Activated CD4-positive, CD25-positive, alpha-beta regulatory T cell treated with anti-CD3 and anti-CD28 coated beads, Interleukin-2, amount 50 U/mL, for 24 hours (primary cell): ENCODE measurements around the gene PRPSAP1.

Experiments used
- ATAC-seq, 2 donors: fragments of 150-1000 bp; cut with Tn5 transposase; one replicate each; pipeline ENCODE4 v1.10.0; 2021; ENCODE audit warnings: mild to moderate bottlenecking in 1 of 2, moderate library complexity in 1 of 2

The PRPSAP1 gene, protein sequence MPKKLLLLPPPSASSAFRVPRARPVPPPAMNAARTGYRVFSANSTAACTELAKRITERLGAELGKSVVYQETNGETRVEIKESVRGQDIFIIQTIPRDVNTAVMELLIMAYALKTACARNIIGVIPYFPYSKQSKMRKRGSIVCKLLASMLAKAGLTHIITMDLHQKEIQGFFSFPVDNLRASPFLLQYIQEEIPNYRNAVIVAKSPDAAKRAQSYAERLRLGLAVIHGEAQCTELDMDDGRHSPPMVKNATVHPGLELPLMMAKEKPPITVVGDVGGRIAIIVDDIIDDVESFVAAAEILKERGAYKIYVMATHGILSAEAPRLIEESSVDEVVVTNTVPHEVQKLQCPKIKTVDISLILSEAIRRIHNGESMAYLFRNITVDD

DNA sequence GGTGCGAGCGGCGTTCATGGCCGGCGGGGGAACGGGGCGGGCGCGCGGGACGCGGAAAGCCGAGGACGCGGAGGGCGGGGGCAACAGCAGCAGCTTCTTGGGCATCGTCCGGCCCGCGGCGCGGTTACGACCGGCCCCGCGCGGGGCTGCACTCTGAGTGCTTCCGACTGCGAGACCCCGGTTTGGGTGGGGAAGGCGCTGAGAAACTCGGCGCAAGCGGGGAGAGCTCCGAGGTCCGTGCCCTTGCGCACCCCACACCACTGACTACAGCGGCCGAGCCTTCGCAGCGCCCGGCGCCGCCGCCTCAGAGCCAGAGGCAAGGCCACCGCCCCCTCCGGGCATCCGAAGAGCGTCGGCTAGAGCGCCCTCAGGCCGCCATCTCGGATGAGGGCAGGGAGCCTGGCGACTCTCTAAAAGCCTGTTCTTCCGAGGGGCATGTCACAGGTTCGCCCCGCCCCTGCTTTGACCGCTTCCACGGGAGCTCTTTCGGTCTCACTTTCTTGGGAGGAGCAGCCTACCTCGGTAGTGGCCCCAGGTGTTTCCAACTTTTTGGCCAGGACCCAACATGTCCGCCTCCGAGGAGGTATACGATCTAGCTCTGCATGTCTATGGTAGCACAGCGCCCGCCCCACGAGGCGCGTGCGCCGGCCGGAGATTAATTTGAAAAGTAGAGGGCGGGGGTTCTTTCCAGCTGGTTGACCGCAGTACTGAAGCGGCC, at the start of gene PRPSAP1:
TSS of gene PRPSAP1 (minus strand) at position 318 of the 718 bp plus-strand sequence. CDS start at position 105, 213 bp downstream.
- peak; percentile 96 to 97 for ATAC-seq

DNA sequence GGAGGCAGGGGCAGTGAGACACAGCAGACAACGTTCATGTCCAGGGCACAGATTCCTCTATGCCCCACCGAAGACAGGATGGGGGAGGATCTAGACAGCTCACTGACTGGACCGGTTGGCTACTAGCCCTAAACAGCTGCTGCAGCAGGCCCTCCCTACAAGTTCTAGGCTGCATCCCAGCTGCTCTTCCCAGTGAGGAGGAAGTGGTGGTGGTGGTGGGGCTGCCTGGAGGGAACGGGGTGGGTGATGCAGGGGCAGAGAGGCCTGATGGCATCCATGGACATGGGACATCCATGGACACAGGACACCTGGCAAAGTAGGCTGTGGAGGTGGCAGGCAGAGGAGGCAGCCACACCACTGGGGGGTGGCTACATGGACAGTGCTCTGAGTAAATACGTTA, 49.0 kb upstream of the PRPSAP1 start:
- ATAC-seq = no peak

DNA sequence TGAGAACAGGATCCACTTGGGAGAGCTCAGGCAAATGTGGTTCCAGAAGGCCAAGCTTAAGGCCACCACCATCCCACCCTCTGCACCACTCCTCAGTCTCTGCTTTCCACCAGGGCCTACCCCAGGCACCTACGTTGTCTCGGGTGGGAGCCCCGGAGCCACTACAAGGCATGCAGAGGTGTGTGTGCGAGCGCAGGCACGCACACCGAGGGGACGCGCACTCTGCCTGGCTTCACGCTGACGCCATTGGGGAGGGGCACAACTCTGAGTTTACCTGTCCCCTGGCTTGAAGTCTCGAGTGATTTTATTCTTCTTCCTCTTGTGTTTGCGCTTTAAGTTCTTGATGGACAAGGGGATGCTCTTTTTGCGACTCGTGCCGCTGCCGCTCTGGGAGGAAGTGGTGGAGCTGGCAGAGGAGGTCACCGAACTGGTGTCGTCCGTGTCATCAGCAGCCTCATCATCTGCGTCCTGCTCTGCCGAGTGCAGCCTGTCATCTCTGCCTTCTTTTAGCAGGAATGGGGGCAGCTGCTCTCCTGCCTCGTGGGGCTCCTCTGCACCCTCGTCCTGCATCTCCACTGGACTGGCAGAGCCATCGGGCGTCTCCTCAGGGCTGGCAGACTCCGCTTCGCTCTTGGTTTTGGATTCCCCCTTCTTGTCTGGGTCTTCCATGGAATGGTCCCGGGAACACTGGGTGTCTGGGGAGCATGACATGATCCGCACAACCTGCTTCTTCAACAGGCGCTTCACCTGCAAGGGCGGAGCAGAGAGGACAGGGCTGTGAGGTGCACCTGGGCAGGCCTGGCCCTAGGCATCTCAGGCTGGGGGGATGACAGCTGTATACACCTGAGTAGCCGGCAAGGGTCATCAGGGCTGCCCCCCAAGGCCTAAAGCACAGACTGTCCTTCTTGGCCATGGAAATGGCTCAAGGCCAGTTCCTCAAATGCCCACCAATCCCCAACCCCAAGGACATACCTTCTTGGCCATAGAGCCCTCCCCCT, 45.8 kb upstream of the PRPSAP1 start:
- ATAC-seq = no peak

DNA sequence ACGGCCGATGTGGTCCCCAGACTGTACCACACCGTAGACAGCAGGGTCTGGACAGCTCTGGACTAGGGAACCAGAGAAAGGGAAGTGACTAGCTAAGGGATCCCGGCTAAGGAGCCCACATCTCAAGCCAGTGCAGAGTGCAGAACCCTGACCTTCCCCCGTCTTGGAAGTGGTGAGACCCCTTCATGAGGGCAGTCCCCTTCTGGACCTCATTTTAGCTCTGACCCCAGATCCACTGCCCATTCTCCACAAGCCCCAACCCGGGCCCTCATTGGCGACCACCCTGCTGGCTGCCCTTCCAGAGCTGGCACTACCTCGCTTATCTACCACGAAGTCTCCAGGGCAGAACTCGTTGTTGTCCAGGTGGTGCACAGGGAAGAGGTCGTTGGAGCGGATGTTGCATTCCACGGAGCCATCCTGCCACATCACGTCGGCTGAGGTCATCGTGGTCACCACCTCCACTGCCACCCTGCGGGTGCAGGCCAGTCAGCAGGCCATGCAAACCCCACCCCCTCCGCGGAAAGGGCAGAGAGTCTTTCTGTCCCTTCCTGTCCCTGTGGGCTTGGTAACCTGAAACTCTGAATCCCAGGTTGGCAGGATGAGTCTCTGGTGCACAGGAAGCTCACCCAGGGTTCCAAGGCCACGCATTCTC, 44.9 kb upstream of the PRPSAP1 start:
- ATAC-seq = peak in 1 of 2 donors; percentile 19

DNA sequence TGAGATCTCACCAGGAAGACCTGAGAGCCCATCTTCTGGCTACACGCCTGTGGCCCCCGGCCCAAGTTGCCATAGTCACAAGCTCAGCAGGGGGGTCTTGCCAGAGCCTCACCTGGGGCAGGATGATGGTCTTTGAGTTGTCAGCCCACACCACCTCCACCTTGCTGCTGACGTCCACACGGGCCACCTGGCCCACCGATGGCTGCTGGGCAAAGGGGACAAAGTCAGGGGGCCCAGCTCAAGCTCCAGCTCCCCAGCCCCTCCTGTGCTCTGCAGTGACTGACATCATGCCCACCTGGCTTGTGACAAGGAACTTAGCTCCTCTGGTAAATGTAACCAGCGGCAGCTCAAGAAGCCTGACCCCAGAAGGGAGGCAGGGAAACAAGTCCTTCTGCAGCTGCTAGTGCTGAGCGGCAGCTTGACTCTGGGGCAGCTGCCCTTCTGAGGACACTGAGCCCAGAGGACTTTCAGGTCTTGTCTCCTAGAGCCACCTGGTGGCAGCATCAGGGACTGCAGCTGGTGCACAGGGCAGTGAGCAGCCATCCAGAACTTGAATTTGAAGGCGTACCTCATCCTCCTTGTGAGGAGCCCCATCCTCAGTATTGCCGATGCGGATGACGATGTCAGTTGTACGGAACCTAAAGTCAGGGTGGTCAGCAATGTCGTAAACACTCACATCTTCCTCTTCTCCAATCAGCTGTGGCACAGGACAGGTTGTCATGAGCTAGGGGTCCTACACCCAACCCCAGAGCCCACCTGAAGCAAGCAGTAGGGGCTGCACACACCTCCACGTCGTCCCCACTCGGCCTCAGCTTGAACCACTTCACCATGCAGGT, 44.2 kb upstream of the PRPSAP1 start:
- ATAC-seq = peak; percentile 80 to 88

DNA sequence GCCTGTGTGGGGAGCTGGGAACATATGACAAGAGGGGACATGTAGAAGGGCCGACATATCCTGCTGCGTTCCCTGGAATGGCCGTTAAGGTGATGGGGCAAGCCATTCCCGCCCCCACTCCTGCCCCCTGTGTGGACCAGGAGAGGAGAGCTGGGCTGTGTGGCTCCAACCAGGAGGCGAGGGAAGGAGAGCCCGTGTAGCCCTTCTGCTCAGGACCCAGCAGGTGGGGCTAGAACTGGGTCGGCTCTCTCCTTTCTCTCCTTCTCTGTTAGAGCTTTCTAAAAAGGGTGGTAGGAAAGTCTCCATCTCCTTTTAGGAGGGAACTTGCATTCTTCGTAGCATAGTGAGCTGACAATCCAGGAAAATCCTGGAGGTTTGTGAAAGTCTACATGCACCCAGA, 43.5 kb upstream of the PRPSAP1 start:
- ATAC-seq = no peak

DNA sequence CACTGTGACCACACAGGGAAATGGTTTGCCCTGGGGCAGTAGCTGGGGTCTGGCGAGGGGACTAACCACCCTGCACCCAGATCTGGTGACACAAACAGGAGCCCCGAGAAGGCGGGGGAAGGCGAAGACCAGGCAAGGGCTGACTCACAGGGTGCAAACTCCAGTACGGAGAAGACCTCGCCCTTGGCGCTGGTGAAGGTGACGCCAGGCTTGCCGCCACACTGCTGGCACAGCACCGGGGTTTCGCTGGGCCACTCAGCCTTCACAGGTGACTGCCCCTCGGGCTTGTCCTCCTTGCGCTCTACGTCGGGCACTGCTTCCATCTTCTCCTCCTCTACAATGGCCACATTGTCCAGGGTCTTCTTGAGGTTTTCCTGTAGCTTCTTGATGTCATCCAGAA, 42.3 kb upstream of the PRPSAP1 start:
- no peak for ATAC-seq

DNA sequence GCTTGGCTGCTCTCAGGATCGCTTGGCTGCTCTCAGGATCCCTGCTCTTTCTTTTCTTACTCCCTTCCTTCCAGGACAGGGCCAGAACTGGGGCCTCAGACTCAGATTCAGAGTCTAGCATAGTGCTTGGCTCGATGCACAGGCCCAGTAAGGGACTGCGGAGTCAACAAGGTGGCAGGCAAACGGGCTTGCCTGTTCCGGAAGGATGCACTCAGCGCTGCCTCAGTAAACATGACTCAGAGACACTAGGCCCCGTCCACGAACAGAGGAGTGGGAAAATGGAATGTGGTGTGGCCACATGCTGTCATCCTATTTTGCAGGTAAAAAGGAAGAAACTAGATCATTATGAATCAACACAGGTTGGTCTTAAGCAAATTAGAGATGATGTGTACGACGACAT, 40.5 kb upstream of the PRPSAP1 start:
- ATAC-seq = no peak

DNA sequence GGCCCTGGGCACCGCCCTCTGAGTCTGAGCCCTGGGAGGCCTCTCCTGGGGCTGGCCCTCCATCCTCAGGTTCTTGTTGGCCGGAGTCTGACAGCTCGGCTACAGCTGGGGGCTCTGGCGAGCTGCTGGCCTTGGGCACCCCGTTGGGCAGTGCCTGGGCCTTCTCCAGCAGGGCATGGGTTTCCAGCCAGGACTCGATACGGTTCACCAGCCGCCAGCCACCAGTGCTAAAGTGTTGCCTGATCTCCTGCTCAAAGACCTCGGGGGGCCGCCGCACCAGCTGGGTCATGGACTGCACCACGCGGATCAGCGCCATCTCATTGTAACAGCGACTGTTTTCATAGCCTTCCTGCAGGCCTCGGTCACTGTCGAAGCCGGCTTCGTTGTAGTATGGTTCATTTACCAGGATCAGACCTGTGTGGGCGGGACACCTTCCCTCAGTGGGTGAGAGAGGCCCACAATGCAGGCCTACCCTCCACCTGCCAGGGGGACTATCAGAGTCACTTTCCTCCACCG, 37.5 kb upstream of the PRPSAP1 start:
- ATAC-seq = no peak

DNA sequence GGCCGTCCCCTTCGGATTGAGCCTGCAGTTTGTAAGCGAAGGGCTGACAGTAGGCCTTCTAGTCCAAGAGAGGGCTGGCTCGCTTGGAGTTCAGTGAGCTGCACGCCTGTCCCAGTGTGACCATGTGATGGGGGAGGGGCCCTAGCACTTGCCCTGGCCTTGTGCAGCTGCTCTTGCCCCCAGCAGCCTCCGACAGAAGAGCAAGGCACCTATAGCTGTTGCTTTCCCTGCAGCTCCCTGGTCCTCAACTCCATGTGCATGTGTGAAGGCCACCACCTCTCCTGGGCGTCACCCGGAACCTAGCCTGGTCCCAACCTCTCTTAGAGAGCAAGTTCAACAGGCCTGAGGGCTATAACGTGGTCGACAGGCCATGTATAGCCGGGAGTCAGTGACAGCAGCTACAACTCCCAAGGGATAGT, 36.3 kb upstream of the PRPSAP1 start:
- ATAC-seq = no peak

DNA sequence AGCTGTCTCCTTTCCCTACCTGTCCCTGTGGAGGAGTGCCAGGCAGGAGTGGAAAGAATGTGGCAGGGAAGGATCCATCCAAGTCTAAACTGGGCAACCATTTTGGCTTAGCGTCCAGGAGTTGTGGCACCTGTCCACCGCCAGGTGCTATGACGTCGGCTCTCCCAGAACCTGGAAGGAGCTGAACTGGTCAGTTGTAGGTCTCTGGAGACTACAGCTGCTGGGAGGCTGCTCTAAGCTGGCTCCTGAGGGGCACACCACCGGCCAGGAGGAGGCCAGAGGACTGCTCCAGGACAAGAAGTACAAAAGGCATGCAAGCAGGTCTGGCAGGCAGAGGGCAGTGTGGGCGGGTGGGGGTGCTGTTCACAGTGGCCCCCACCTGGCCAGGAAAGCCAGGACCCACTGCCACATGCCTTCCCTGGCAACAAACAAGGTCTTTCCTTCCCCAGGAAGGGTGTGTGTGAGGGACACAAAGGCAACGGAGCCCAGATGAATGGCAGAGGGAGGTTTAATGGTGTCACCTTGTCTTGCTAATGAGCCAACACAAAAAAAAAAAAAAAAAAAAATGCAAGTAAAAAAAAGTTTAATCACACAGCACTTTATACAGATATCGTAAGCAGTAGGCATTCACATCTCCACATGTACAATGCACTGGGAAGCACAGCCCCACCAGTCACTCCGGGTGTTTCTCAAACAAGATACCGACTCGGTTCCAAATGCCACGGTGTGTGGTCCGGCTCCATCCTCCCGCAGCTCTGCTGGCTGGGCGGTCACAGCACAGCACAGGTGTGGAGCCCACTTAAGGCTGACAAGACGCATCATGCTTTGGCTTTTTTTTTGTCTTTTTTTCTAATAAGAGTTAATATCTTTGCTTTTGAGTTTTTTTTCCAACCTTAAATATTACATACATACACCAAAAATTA, 35.5 kb upstream of the PRPSAP1 start:
- no peak for ATAC-seq

DNA sequence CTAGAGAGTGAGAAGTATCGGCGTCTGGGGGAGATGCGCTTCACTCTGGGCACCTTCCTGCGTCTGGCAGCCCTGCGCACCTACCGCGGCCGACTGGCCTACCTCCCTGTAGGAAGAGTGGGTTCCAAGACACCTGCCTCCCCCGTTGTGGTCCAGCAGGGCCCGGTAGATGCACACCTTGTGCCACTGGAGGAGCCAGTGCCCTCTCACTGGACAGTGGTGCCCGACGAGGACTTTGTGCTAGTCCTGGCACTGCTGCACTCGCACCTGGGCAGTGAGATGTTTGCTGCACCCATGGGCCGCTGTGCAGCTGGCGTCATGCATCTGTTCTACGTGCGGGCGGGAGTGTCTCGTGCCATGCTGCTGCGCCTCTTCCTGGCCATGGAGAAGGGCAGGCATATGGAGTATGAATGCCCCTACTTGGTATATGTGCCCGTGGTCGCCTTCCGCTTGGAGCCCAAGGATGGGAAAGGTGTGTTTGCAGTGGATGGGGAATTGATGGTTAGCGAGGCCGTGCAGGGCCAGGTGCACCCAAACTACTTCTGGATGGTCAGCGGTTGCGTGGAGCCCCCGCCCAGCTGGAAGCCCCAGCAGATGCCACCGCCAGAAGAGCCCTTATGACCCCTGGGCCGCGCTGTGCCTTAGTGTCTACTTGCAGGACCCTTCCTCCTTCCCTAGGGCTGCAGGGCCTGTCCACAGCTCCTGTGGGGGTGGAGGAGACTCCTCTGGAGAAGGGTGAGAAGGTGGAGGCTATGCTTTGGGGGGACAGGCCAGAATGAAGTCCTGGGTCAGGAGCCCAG, 33.5 kb upstream of the PRPSAP1 start:
- no peak for ATAC-seq

DNA sequence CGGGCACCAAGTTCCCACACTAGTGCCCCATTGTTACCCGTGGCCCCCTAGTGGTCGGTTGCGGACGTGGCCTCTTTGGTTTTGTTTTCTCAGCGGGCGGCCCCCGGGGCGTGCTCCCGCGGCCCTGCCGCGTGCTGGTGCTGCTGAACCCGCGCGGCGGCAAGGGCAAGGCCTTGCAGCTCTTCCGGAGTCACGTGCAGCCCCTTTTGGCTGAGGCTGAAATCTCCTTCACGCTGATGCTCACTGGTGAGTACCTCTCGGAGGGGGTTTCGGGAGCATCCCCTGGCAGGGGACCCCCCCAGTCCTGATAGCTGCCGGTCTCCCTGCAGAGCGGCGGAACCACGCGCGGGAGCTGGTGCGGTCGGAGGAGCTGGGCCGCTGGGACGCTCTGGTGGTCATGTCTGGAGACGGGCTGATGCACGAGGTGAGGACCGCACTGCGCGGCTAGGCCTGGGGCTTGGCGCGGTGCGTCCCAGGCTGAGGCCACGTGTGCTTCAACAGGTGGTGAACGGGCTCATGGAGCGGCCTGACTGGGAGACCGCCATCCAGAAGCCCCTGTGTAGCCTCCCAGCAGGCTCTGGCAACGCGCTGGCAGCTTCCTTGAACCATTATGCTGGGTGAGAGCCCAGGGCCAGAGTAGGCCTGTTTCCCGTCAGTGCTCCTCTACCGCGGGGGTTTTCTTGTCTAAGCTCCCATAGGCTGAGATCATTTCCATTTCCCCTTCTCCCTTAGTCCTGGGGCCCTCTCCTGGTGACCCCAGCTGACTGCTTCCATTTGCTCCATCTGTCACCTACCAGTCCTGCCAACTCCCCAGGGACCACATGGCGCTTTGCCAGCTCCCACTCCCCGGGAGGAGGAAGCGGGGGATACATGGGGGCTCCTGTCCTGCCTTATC, 32.4 kb upstream of the PRPSAP1 start:
- peak; percentile 31 to 36 for ATAC-seq

DNA sequence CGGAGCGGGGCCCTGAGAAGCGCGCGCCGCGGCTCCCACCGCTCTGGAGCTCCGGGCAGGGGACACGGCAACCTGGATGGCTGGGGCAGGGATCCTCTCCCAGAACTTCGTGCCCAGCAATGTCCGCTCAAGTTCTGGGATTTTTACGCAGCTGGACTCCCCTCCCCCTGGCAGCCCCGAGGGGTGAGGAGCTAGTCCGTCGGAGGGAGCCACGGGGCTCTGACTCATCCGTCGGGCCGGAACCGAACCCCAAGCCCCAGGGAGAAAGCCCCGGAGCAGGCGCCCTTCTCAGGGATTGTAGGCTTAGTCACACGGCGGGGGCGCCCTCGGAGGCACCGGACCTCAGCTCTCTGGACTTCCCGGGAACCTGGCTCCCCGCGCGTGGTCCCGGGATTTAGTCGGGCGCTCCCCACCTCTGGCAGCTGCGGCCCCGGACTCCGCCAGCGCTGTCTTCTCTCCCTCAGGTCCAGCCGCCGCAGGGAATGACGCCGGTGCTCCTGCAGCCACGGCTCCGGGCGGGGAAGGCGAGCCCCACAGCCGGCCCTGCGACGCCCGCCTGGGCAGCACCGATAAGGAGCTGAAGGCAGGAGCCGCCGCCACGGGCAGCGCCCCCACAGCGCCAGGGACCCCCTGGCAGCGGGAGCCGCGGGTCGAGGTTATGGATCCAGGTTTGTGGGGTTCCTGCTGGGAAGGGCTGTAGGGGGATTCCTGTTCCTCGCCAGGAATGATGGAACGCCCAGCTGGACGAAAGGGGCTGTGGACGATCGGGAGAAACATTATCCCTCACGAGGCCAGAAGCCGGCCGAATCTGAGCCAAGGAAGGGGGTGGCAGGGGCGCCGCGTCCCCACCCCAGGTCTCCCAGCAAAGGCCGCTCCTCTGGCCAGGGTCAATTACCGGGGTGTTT, 31.5 kb upstream of the PRPSAP1 start:
- no peak for ATAC-seq

DNA sequence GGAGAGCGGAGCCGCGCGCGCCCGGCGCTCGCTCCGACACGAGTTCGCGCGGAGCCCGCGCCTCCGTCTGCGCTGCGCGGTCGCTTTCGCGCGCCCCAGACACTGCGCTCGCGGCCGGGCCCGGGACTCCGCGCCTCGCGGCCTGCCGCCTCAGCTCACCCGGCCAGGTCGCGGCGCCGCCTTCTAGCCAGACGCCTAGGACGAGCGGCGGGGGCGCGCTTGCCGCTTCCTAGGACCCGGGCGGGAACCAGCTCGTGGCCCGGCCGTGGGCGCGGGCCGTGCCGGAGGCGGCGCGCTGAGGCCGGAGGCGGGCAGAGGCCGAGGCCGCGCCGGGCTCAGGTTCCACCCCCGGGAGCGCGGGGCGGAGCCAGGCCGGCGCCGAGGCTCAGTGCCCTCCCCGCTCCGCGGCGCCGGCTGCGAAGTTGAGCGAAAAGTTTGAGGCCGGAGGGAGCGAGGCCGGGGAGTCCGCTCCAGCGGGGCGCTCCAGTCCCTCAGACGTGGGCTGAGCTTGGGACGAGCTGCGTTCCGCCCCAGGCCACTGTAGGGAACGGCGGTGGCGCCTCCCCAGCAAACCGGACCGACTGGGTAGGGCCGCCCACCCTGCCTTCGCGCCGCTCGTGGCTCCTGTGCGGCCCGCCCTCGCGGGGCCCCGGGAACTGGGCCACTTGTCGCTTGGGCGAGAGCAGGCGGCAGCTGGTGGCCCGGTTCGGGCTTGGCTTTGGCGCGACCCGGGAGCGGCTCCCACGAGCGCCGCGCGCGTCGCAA, 30.7 kb upstream of the PRPSAP1 start, which contains the start of gene SPHK1:
TSS of gene SPHK1 (plus strand) at position 388 of the 765 bp plus-strand sequence. CDS start 1,036 bp downstream, outside the sequence.
- ATAC-seq = peak; percentile 62 to 64
